HepG2 (cell line): Measurements from ENCODE around the gene IRF1. TPM values are rescaled to one million over a fixed set of nuclear protein-coding genes. Genes with fewer than 3 reads are reported as not detected.

Experiments
- ATAC-seq: fragments of 200-7000 bp; cut with Tn5 transposase; 3 replicates; pipeline ENCODE4 v1.9.1; 2020; ENCODE audit warnings: mild to moderate bottlenecking, moderate library complexity
- BruUV-seq: library from RNA; stranded (reverse); fragments of 400-500 nt; replicated peaks from 2 replicates; lab custom pipeline; 2021; lab: Mats Ljungman, UMichigan
- CTCF ChIA-PET: fragments of 300-600 bp; formaldehyde crosslinking; extraction: SDS; loops from one replicate; lab custom pipeline; 2021; ENCODE audit warnings: low total read pairs, inconsistent platforms, low intra/inter-chr PET ratio; lab: Yijun Ruan, JAX
- POLR2A ChIA-PET: fragments of 350-600 bp; sonication (Branson Sonifier 250); formaldehyde crosslinking; loops from one replicate; lab custom pipeline; 2020; ENCODE audit warnings: antibody characterized with exemption, inconsistent platforms; lab: Yijun Ruan, JAX
- DNase-seq: peaks from one replicate; pipeline ENCODE4 v3.0.0-alpha.2; 2015; ENCODE audit warnings: low spot score
- FAIRE-seq: peaks from 3 replicates; lab custom pipeline; 2011; peaks lifted over from hg19 to GRCh38; lab: Jason Lieb, UNC
- H2AFZ ChIP-seq: one replicate; pipeline ENCODE4 v1.6.1; 2011; ENCODE audit warnings: low read length, inconsistent platforms
- H3K27ac ChIP-seq: fragments of 300-600 bp; 3 replicates; pipeline ENCODE4 v1.8.0; 2011; ENCODE audit warnings: mixed run types, mild to moderate bottlenecking, mixed read lengths, low read length, inconsistent platforms; ENCODE audit not compliant: insufficient read depth; ENCODE audit errors: extremely low read length
- H3K27me3 ChIP-seq, 2 experiments: fragments of 200-600 bp in 1 of 2; 2 replicates in 1 of 2; 3 replicates in 1 of 2; pipeline versions ENCODE4 v1.6.0 to v1.8.0; 2011; ENCODE audit warnings: low read length in 2 of 2, mild to moderate bottlenecking in 2 of 2, moderate library complexity in 2 of 2, inconsistent platforms in 1 of 2; ENCODE audit not compliant: insufficient read depth in 2 of 2, control insufficient read depth in 1 of 2
- H3K36me3 ChIP-seq, 2 experiments: fragments of 200-600 bp in 1 of 2; replicated peaks in 1 of 2; 2 replicates in 1 of 2; 3 replicates in 1 of 2; pipeline versions ENCODE4 v1.5.1 to v1.8.0; 2011; ENCODE audit warnings: low read length in 2 of 2, inconsistent platforms in 1 of 2; ENCODE audit not compliant: insufficient read depth in 2 of 2, control insufficient read depth in 1 of 2
- H3K4me1 ChIP-seq: 2 replicates; pipeline ENCODE4 v1.5.1; 2012; ENCODE audit warnings: low read length, inconsistent platforms; ENCODE audit not compliant: insufficient read depth
- H3K4me2 ChIP-seq: 2 replicates; pipeline ENCODE4 v1.6.0; 2011; ENCODE audit warnings: low read depth, low read length, inconsistent platforms
- H3K4me3 ChIP-seq, 3 experiments: fragments of 200-600 bp in 1 of 3; sonication (generic), shearing (Covaris generic) in 1 of 3; replicated peaks in 1 of 3; 2 replicates each; pipeline ENCODE4 v1.5.1; 2011 to 2016; ENCODE audit warnings: low read length in 3 of 3, inconsistent platforms in 2 of 3, low read depth in 2 of 3, mild to moderate bottlenecking in 2 of 3, control low read depth in 1 of 3, mixed read lengths in 1 of 3; ENCODE audit not compliant: insufficient read depth in 1 of 3
- H3K79me2 ChIP-seq: one replicate; pipeline ENCODE4 v1.6.1; 2011; ENCODE audit warnings: low read length, inconsistent platforms; ENCODE audit not compliant: insufficient read depth
- H3K9ac ChIP-seq: 2 replicates; pipeline ENCODE4 v1.6.0; 2011; ENCODE audit warnings: mild to moderate bottlenecking, low read depth, low read length, inconsistent platforms; ENCODE audit not compliant: insufficient read depth
- H3K9me3 ChIP-seq: 2 replicates; pipeline ENCODE4 v1.5.1; 2012; ENCODE audit warnings: mild to moderate bottlenecking, low read length
- H4K20me1 ChIP-seq: 2 replicates; pipeline ENCODE4 v1.6.0; 2011; ENCODE audit warnings: inconsistent platforms, mild to moderate bottlenecking, low read length, moderate library complexity; ENCODE audit not compliant: insufficient read depth
- CENPX ChIP-seq: sonication (generic); formaldehyde crosslinking; IDR thresholded peaks from 2 replicates; pipeline ENCODE4 v1.9.0; 2021; ENCODE audit warnings: mild to moderate bottlenecking, missing genetic modification reagents, moderate library complexity
- ESRRA ChIP-seq: sonication (generic); formaldehyde crosslinking; IDR thresholded peaks from 2 replicates; pipeline ENCODE4 v1.5.1; 2020; ENCODE audit warnings: mild to moderate bottlenecking, low read depth, missing genetic modification reagents
- FOXA1 ChIP-seq, 2 experiments: fragments of 450-650 bp in 1 of 2; sonication (generic) in 1 of 2; formaldehyde crosslinking in 1 of 2; IDR thresholded peaks; 2 replicates each; pipeline versions ENCODE4 v1.4.0 to v1.6.1; 2016 to 2020; ENCODE audit warnings: missing genetic modification reagents in 1 of 2
- ZIK1 ChIP-seq: sonication (generic); formaldehyde crosslinking; IDR thresholded peaks from 2 replicates; pipeline ENCODE4 v1.5.0; 2020; ENCODE audit warnings: mild to moderate bottlenecking, low read depth, missing genetic modification reagents, borderline replicate concordance
- WGBS: methylation state at CpG from one replicate; pipeline ENCODE4 v1.1.6; 2017; ENCODE audit warnings: low lambda C conversion rate; 5-methylcytosine and 5-hydroxymethylcytosine counted together
- in situ Hi-C: cut with HindIII; loops from 2 replicates; pipeline ENCODE4 v1.10.0; 2017; ENCODE audit warnings: low pct_unique_long_range_greater_than_20kb; ENCODE audit not compliant: extremely low pct_ligation_motif_present
- intact Hi-C: fragments of 100-400 bp; cut with micrococcal nuclease; formaldehyde crosslinking; loops from one replicate; pipeline ENCODE4 v1.10.0; 2022; ENCODE audit not compliant: unreplicated experiment
- polyA plus RNA-seq, 8 experiments: library from polyadenylated mRNA; depleted of rRNA in 3 of 8; stranded (reverse) in 7 of 8; unstranded in 1 of 8; fragments of >200 nt; fragmentation: Illumina TruSeq in 4 of 8; extraction: Trizol in 4 of 8; gene quantifications; 2 replicates each; pipeline versions ENCODE4 v1.2.1 to v1.2.3, GENCODE V29; 2011 to 2016; ENCODE audit warnings: low read depth in 4 of 8, missing spikeins in 1 of 8, mixed read lengths in 1 of 8; ENCODE audit not compliant: insufficient read depth in 1 of 8
- total RNA-seq, 5 experiments: library from RNA; depleted of rRNA; stranded (reverse); fragments of >200 nt; fragmentation: Illumina TruSeq; extraction: Trizol; gene quantifications; 2 replicates each; pipeline ENCODE4 v1.2.3, GENCODE V29; 2016; ENCODE audit warnings: low read depth in 1 of 5

The IRF1 gene
- total and polyA plus RNA-seq, 2 of the 13 experiments (the other 11 are each of a cell fraction or from before 2014, with no cell fraction given): 4.1 to 8.8 TPM

- H3K4me3 ChIP-seq: peak overlapping the region; percentile 65 to 85 (median 65); a peak in 5 of 6 replicates
- ChIA-PET POLR2A (interaction anchor here (1.4 to 5.2 kb wide), 9 partner anchors 8 to 195 kb away, joined by 3 to 99 read pairs (median 18); partner anchors contain the start of gene SLC22A4), CTCF (interaction anchor here (2.6 kb wide), 1 partner anchor 70 kb away, joined by 9 read pairs; no protein-coding TSS in a partner anchor)
- peaks cover 31% of the 10 kb centered on the region for H3K4me1 ChIP-seq
- no peak for ATAC-seq
- TF ChIP-seq CENPX (CRISPR knock-in tag): no peak
- no peak for FAIRE-seq
- H3K9me3 ChIP-seq: no peaks in the 10 kb centered on the region
- H3K79me2 ChIP-seq: peaks cover 6% of the 10 kb centered on the region
- 60% methylated on average over 6 of the region's 10 CpGs for WGBS
- intact Hi-C loops: no loop called here
- H2AFZ ChIP-seq: no peak overlapping the region
- H3K36me3 ChIP-seq: peaks cover 16 to 35% of the 10 kb centered on the region in 2 experiments; a peak in 4 of 5 replicates
- H3K27ac ChIP-seq: no peak overlapping the region
- peak overlapping the region; percentile 85 for H3K4me2 ChIP-seq
- peaks cover 3% of the 10 kb centered on the region; the same call in 1 of the 2 replicates for H4K20me1 ChIP-seq
- in situ Hi-C loops: no loop called here
- no TSS peak for BruUV-seq
- H3K27me3 ChIP-seq: no peaks in the 10 kb centered on the region
- DNase-seq: no peak
- peak overlapping the region; percentile 89; the same call in 1 of the 2 replicates for H3K9ac ChIP-seq
These were observed 1.4 kb downstream of the IRF1 start for GRCh38 chr5:132489051-132489770.

- Histone ChIP-seq H3K27ac (no peak overlapping the region), H3K9me3 (no peaks in the 10 kb centered on the region), H3K27me3 (no peaks in the 10 kb centered on the region), H3K4me1 (peaks cover 31% of the 10 kb centered on the region), H3K79me2 (peaks cover 6% of the 10 kb centered on the region), H3K36me3 (peaks cover 18 to 41% of the 10 kb centered on the region in 2 experiments; a peak in 4 of 5 replicates), H2AFZ (no peak overlapping the region), H3K9ac (no peak overlapping the region), H4K20me1 (peaks cover 3% of the 10 kb centered on the region; the same call in 1 of the 2 replicates), H3K4me2 (peak overlapping the region; percentile 85), H3K4me3 (no peak overlapping the region; a peak in 1 of 6 replicates)
- TF ChIP-seq ZIK1 (CRISPR knock-in tag) (no peak), FOXA1 (IDR thresholded peaks at IDR 0.05) (no peak), FOXA1 (CRISPR knock-in tag; IDR thresholded peaks at IDR 0.05) (0 out of 2 replicates have a peak, but pooled peaks have one; percentile 16), ESRRA (CRISPR knock-in tag) (no peak)
- ChIA-PET CTCF (no interaction called here), POLR2A (interaction anchor here (1.4 to 5.2 kb wide), 3 partner anchors 9 to 21 kb away, joined by 3 to 99 read pairs (median 8); no protein-coding TSS in a partner anchor)
- intact Hi-C loops: no loop called here
- no peak for FAIRE-seq
- WGBS: 85% methylated on average over 2 of the region's 2 CpGs
- in situ Hi-C loops: no loop called here
- DNase-seq: no peak
- no TSS peak for BruUV-seq
- no peak for ATAC-seq
These were observed 2.0 kb downstream of the IRF1 start for GRCh38 chr5:132488590-132488989.
